GM19035 (cell line): ENCODE results near the gene CLCNKA.
"Not testable (repeated sequence)": the region's sequence is repeated elsewhere in the genome, so short reads cannot be mapped to it uniquely, and the experiment has no call there.

Experiments
- ATAC-seq: cut with Tn5 transposase; IDR thresholded peaks from one replicate; pipeline ENCODE4 v1.9.1; 2021; ENCODE audit not compliant: unreplicated experiment

Gene CLCNKA

GRCh38 chr1:15997076-15997585, 24.7 kb upstream of the CLCNKA start:
- no peak for ATAC-seq

- no peak for ATAC-seq
Measured at GRCh38 chr1:15997637-15998280, 24.1 kb upstream of the CLCNKA start.

- no peak for ATAC-seq
Measured at GRCh38 chr1:15998929-15999328, 22.9 kb upstream of the CLCNKA start.

GRCh38 chr1:16001274-16001673, 20.6 kb upstream of the CLCNKA start:
- ATAC-seq, result not testable (repeated sequence)

GRCh38 chr1:16005597-16005996, 16.2 kb upstream of the CLCNKA start:
- ATAC-seq, result no peak

- ATAC-seq, result no peak
Measured at GRCh38 chr1:16006010-16006409, 15.8 kb upstream of the CLCNKA start.

- ATAC-seq, result no peak
Measured at GRCh38 chr1:16006552-16007485, 15.0 kb upstream of the CLCNKA start.

- ATAC-seq, result no peak
Measured at GRCh38 chr1:16007671-16008341, 14.0 kb upstream of the CLCNKA start.

- no peak for ATAC-seq
Measured at GRCh38 chr1:16009030-16009460, 12.8 kb upstream of the CLCNKA start.

GRCh38 chr1:16009678-16010077, 12.2 kb upstream of the CLCNKA start:
- no peak for ATAC-seq

GRCh38 chr1:16010837-16011236, 11.0 kb upstream of the CLCNKA start:
- ATAC-seq, result no peak

- ATAC-seq, result no peak
Measured at GRCh38 chr1:16011936-16012589, 9.8 kb upstream of the CLCNKA start.

- ATAC-seq, result no peak
Measured at GRCh38 chr1:16012590-16013219, 9.1 kb upstream of the CLCNKA start.

- ATAC-seq, result no peak
Measured at GRCh38 chr1:16013220-16013907, 8.5 kb upstream of the CLCNKA start.

GRCh38 chr1:16013908-16014258, 8.0 kb upstream of the CLCNKA start:
- ATAC-seq, result no peak

- ATAC-seq, result no peak
Measured at GRCh38 chr1:16014509-16015482, 7.0 kb upstream of the CLCNKA start.

- ATAC-seq, result no peak
Measured at GRCh38 chr1:16015491-16015890, 6.3 kb upstream of the CLCNKA start.

GRCh38 chr1:16015960-16016901, 5.6 kb upstream of the CLCNKA start:
- no peak for ATAC-seq
